HG03521 (cell line): Measurements from ENCODE around the gene PLCB4.

Experiments
- ATAC-seq: cut with Tn5 transposase; IDR thresholded peaks from one replicate; pipeline ENCODE4 v1.9.1; 2021; ENCODE audit warnings: mild to moderate bottlenecking, moderate library complexity; ENCODE audit not compliant: unreplicated experiment

PLCB4 gene

GRCh38 chr20:9478771-9479170 is 409.9 kb downstream of the PLCB4 start:
- ATAC-seq: no peak

GRCh38 chr20:9480066-9480465 is 411.2 kb downstream of the PLCB4 start:
- no peak for ATAC-seq

- no peak for ATAC-seq
Observed at GRCh38 chr20:9482180-9482579, 413.3 kb downstream of the PLCB4 start.

- no peak for ATAC-seq
Observed at GRCh38 chr20:9483131-9483530, 414.2 kb downstream of the PLCB4 start.

- ATAC-seq: no peak
Observed at GRCh38 chr20:9485614-9486340, 416.9 kb downstream of the PLCB4 start.

GRCh38 chr20:9487231-9487630 is 418.3 kb downstream of the PLCB4 start:
- no peak for ATAC-seq

GRCh38 chr20:9488063-9488462 is 419.2 kb downstream of the PLCB4 start:
- ATAC-seq: no peak

GRCh38 chr20:9490161-9490560 is 421.3 kb downstream of the PLCB4 start:
- ATAC-seq: no peak

- no peak for ATAC-seq
Observed at GRCh38 chr20:9490631-9491030, 421.7 kb downstream of the PLCB4 start.

GRCh38 chr20:9491324-9491723 is 422.4 kb downstream of the PLCB4 start:
- no peak for ATAC-seq

GRCh38 chr20:9492067-9492466 is 423.2 kb downstream of the PLCB4 start:
- ATAC-seq: no peak

- no peak for ATAC-seq
Observed at GRCh38 chr20:9493803-9494202, 424.9 kb downstream of the PLCB4 start.

GRCh38 chr20:9495701-9496100 is 426.8 kb downstream of the PLCB4 start:
- no peak for ATAC-seq

- ATAC-seq: no peak
Observed at GRCh38 chr20:9496155-9496554, 427.3 kb downstream of the PLCB4 start.

- no peak for ATAC-seq
Observed at GRCh38 chr20:9498322-9498721, 429.4 kb downstream of the PLCB4 start.

- ATAC-seq: no peak
Observed at GRCh38 chr20:9499126-9499899, 430.4 kb downstream of the PLCB4 start.

GRCh38 chr20:9500121-9500520 is 431.2 kb downstream of the PLCB4 start:
- no peak for ATAC-seq

GRCh38 chr20:9501473-9501872 is 432.6 kb downstream of the PLCB4 start:
- no peak for ATAC-seq

- no peak for ATAC-seq
Observed at GRCh38 chr20:9503526-9504245, 434.8 kb downstream of the PLCB4 start.

GRCh38 chr20:9506280-9506821 is 437.5 kb downstream of the PLCB4 start:
- no peak for ATAC-seq

- ATAC-seq: no peak
Observed at GRCh38 chr20:9506964-9507369, 438.1 kb downstream of the PLCB4 start.
